Heart right ventricle (tissue), 16 donors: ENCODE results near the gene PTPRN2. TPM values are rescaled to one million over a fixed set of nuclear protein-coding genes. Genes with fewer than 3 reads are reported as not detected.
"Not testable (repeated sequence)": the region's sequence is repeated elsewhere in the genome, so short reads cannot be mapped to it uniquely, and the experiment has no call there.

Experiments
- ATAC-seq, 8 donors: fragments of 200-7000 bp; cut with Tn5 transposase; one replicate each; pipeline ENCODE4 v1.9.1; 2020; ENCODE audit warnings: mild to moderate bottlenecking in 8 of 8, moderate library complexity in 8 of 8, moderate number of reproducible peaks in 1 of 8
- DNase-seq, 2 donors: peaks; one replicate each; pipeline ENCODE4 v3.0.0-alpha.2; 2020
- H3K27ac ChIP-seq, 10 donors: fragments of 200-600 bp; sonication (generic) in 2 of 10; one replicate each; pipeline versions ENCODE4 v1.5.0 to v1.8.0; 2020 to 2022; ENCODE audit warnings: mild to moderate bottlenecking in 3 of 10
- H3K27me3 ChIP-seq, 7 donors: fragments of 200-600 bp; one replicate each; pipeline ENCODE4 v1.8.0; 2021 to 2022; ENCODE audit warnings: mild to moderate bottlenecking in 2 of 7
- H3K36me3 ChIP-seq, 9 donors: fragments of 200-600 bp; sonication (generic) in 1 of 9; one replicate each; pipeline versions ENCODE4 v1.5.0 to v1.8.0; 2020 to 2022; ENCODE audit warnings: mild to moderate bottlenecking in 2 of 9
- H3K4me1 ChIP-seq, 9 donors: fragments of 200-600 bp; sonication (generic) in 1 of 9; one replicate each; pipeline versions ENCODE4 v1.5.0 to v1.8.0; 2020 to 2022; ENCODE audit warnings: mild to moderate bottlenecking in 4 of 9
- H3K4me3 ChIP-seq, 10 donors: fragments of 200-600 bp; sonication (generic) in 2 of 10; one replicate each; pipeline versions ENCODE4 v1.5.0 to v1.8.0; 2020 to 2022; ENCODE audit warnings: mild to moderate bottlenecking in 7 of 10, moderate library complexity in 2 of 10
- H3K9me3 ChIP-seq, 11 donors: fragments of 200-600 bp in 10 of 11; sonication (generic) in 2 of 11; one replicate each; pipeline versions ENCODE4 v1.5.0 to v1.8.0; 2013 to 2022; ENCODE audit warnings: mild to moderate bottlenecking in 2 of 11, control low read depth in 1 of 11, moderate library complexity in 1 of 11
- CTCF ChIP-seq, 9 donors: fragments of 200-600 bp; sonication (generic) in 2 of 9; IDR thresholded peaks; one replicate each; pipeline versions ENCODE4 v1.5.0 to v1.8.0; 2021 to 2022; ENCODE audit warnings: antibody characterized with exemption in 9 of 9, mild to moderate bottlenecking in 5 of 9, moderate library complexity in 1 of 9
- WGBS, 2 donors: extraction: QIAGEN DNeasy Blood & Tissue Kit; methylation state at CpG; one replicate each; pipeline ENCODE4 v1.1.7; 2013; ENCODE audit warnings: inconsistent platforms in 1 of 2; 5-methylcytosine and 5-hydroxymethylcytosine counted together
- intact Hi-C, 10 donors: fragments of 100-400 bp; cut with DNase I; formaldehyde crosslinking; loops; one replicate each; pipeline versions ENCODE4 v1.11.1 to v1.14.2; 2022
- polyA plus RNA-seq, 2 donors: library from polyadenylated mRNA; stranded (reverse); fragments of 200-250 nt; gene quantifications; one replicate each; pipeline ENCODE4 v1.2.3, GENCODE V29; 2013
- total RNA-seq, 10 donors: library from RNA; stranded (reverse); fragmentation: NEBNext Ultra II Directional in 3 of 10; extraction: Animal tissue kit (Norgen Biotek cat#: 25700) in 3 of 10; gene quantifications; one replicate each; pipeline versions ENCODE4 v1.2.1 to v1.2.4, GENCODE V29; 2021 to 2023
- donor health status: Arrhythmogenic right ventricular cardiomyopathy.
- donor health status: ischemic (EF 13 %, LVEDD 7.1; RV severe dilation, severe dysfunction).
- donor health status: healthy with polysubstance abuse.
- donor health status: DM: no; HTN: yes; CAD: no.
- donor health status: DM: no; HTN: no; CAD: no.
- donor health status: ischemic (EF 25% LVEDD 6.9; RV normal size, moderate dysfunction).
- donor health status: ischemic (EF 25% LVEDD 5.7; RV mildly dilated, moderate dysfunction).
- donor health status: healthy.
- donor health status: DM: yes; HTN: yes; CAD: no.
- donor health status: Ischemic cardiomyopathy.
- donor health status: ischemic (EF 35%, LVEDD 5.7; RV mildly dilated, moderate dysfunction).
- donor health status: nonischemic (EF 11% LVEDD 7.7; RV severe dilation, severe dysfunction).
- donor health status: DM: yes; HTN: yes; CAD: no.
- donor health status: PGD.
- donor health status: ischemic (EF 29% LVEDD 5.4; RV normal size, mild dysfunction).
- donor health status: nonischemic (EF 23%, LVEDD 6.1; RV moderate dilation, normal function).

PTPRN2 gene
- total and polyA plus RNA-seq, 12 donors = 0.82 to 1.8 (median 1.3) TPM

GRCh38 chr7:157668221-157668883 is 919.3 kb downstream of the PTPRN2 start:
- TF ChIP-seq CTCF (IDR thresholded peaks at IDR 0.05) = no peak
- ATAC-seq = no peak
- no peaks in the 10 kb centered on the region for H3K9me3 ChIP-seq
- H3K36me3 ChIP-seq = no peaks in the 10 kb centered on the region
- peaks cover 0 to 5% (median 0%) of the 10 kb centered on the region in 9 donors for H3K4me1 ChIP-seq
- H3K27ac ChIP-seq = no peak overlapping the region
- H3K4me3 ChIP-seq = no peak overlapping the region
- DNase-seq = no peak
- 40 to 43% methylated on average over 22 of the region's 22 CpGs for WGBS, 2 donors
- peaks cover 0 to 52% (median 31%) of the 10 kb centered on the region in 7 donors for H3K27me3 ChIP-seq
- intact Hi-C loops = no loop called here

- Histone ChIP-seq H3K36me3 (no peaks in the 10 kb centered on the region), H3K4me1 (peaks cover 0 to 9% (median 0%) of the 10 kb centered on the region in 9 donors), H3K4me3 (no peak overlapping the region), H3K27me3 (peaks cover 0 to 50% (median 35%) of the 10 kb centered on the region in 7 donors), H3K27ac (no peak overlapping the region), H3K9me3 (no peaks in the 10 kb centered on the region)
- TF ChIP-seq CTCF (IDR thresholded peaks at IDR 0.05) = no peak
- intact Hi-C loops = no loop called here
- 88 to 90% methylated on average over 19 of the region's 19 CpGs for WGBS, 2 donors
- ATAC-seq = no peak
- DNase-seq = no peak
Observed at GRCh38 chr7:157667731-157668130, 919.9 kb downstream of the PTPRN2 start.

- Histone ChIP-seq H3K4me3 (no peak overlapping the region), H3K27ac (no peak overlapping the region), H3K9me3 (no peaks in the 10 kb centered on the region), H3K4me1 (peaks cover 0 to 9% (median 0%) of the 10 kb centered on the region in 9 donors), H3K27me3 (peaks cover 0 to 50% (median 33%) of the 10 kb centered on the region in 7 donors), H3K36me3 (no peaks in the 10 kb centered on the region)
- DNase-seq = no peak
- no peak for ATAC-seq
- 86 to 93% methylated on average over 12 of the region's 12 CpGs for WGBS, 2 donors
- intact Hi-C loops = no loop called here
- no peak for TF ChIP-seq CTCF (IDR thresholded peaks at IDR 0.05)
Observed at GRCh38 chr7:157667261-157667660, 920.4 kb downstream of the PTPRN2 start.

GRCh38 chr7:157666530-157667040 is 921.0 kb downstream of the PTPRN2 start:
- WGBS, 2 donors = 88 to 92% methylated on average over 9 to 10 of the region's 11 CpGs
- no peak for ATAC-seq
- no peak for DNase-seq

GRCh38 chr7:157665634-157665988 is 922.0 kb downstream of the PTPRN2 start:
- H3K4me3 ChIP-seq, DNase-seq, H3K4me1 ChIP-seq, H3K9me3 ChIP-seq, intact Hi-C loops, H3K36me3 ChIP-seq, ATAC-seq, H3K27ac ChIP-seq: not testable (repeated sequence)
- WGBS, 2 donors = 94 to 96% methylated on average over 2 of the region's 2 CpGs
- H3K27me3 ChIP-seq = peaks cover 0 to 52% (median 39%) of the 10 kb centered on the region in 7 donors

More at GRCh38 chr7:157666530-157667040, 921.0 kb downstream of the PTPRN2 start:
- H3K27me3 ChIP-seq = peaks cover 0 to 52% (median 36%) of the 10 kb centered on the region in 7 donors
- no peak for TF ChIP-seq CTCF (IDR thresholded peaks at IDR 0.05)
- H3K36me3 ChIP-seq = no peaks in the 10 kb centered on the region
- H3K4me3 ChIP-seq = no peak overlapping the region
- intact Hi-C loops = no loop called here
- H3K9me3 ChIP-seq = no peaks in the 10 kb centered on the region
- H3K27ac ChIP-seq = no peak overlapping the region
- H3K4me1 ChIP-seq = peaks cover 0 to 9% (median 0%) of the 10 kb centered on the region in 9 donors
